SU-DHL-6 (cell line): ENCODE data around the gene KIF16B.

Experiments used
- EZH2phosphoT487 ChIP-seq: fragments of 200-600 bp; sonication (generic), shearing (Covaris generic); conservative IDR thresholded peaks from 2 replicates; pipeline ENCODE4 v1.6.1; 2018; ENCODE audit warnings: mild to moderate bottlenecking, antibody characterized with exemption, low read length, moderate library complexity, mixed read lengths
- TF ChIP-seq, protein P1 (sequence below): fragments of 200-600 bp; sonication (generic); IDR thresholded peaks from one replicate; pipeline ENCODE4 v1.5.1; 2017; ENCODE audit warnings: antibody characterized with exemption, mild to moderate bottlenecking, low read length, moderate library complexity; ENCODE audit not compliant: insufficient read depth, poor library complexity, severe bottlenecking

DNA sequence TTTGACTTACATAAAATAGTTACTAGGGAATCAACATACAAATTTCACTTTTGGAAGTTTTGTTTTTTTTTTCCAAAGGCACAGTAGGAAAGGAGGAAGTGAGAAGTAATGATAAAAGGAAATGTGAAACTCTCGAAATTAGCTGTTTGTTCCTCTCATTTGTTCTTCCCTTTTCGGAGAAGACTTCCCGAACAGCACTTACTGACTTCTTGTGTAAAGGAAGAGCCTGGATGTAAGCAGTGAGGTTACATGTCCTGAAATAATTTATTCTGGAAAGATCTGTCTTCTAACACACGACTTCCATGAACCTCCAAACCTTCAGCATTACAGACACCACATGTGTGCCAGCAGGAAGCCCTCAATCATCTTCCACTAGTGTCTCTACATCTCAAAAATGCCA is 59.1 kb downstream of the KIF16B start:
- TF ChIP-seq, protein P1, sequence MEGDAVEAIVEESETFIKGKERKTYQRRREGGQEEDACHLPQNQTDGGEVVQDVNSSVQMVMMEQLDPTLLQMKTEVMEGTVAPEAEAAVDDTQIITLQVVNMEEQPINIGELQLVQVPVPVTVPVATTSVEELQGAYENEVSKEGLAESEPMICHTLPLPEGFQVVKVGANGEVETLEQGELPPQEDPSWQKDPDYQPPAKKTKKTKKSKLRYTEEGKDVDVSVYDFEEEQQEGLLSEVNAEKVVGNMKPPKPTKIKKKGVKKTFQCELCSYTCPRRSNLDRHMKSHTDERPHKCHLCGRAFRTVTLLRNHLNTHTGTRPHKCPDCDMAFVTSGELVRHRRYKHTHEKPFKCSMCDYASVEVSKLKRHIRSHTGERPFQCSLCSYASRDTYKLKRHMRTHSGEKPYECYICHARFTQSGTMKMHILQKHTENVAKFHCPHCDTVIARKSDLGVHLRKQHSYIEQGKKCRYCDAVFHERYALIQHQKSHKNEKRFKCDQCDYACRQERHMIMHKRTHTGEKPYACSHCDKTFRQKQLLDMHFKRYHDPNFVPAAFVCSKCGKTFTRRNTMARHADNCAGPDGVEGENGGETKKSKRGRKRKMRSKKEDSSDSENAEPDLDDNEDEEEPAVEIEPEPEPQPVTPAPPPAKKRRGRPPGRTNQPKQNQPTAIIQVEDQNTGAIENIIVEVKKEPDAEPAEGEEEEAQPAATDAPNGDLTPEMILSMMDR: no peak
- no peak for TF ChIP-seq EZH2phosphoT487
